HG03565 (cell line): ENCODE data around the gene SPPL2B.
"Not testable (repeated sequence)": the region's sequence is repeated elsewhere in the genome, so short reads cannot be mapped to it uniquely, and the experiment has no call there.

Experiments
- ATAC-seq: cut with Tn5 transposase; IDR thresholded peaks from one replicate; pipeline ENCODE4 v1.9.1; 2021; ENCODE audit warnings: mild to moderate bottlenecking, moderate library complexity; ENCODE audit not compliant: unreplicated experiment

SPPL2B gene

GRCh38 chr19:2374808-2375207 lies 46.3 kb downstream of the SPPL2B start:
- ATAC-seq, result no peak

DNA sequence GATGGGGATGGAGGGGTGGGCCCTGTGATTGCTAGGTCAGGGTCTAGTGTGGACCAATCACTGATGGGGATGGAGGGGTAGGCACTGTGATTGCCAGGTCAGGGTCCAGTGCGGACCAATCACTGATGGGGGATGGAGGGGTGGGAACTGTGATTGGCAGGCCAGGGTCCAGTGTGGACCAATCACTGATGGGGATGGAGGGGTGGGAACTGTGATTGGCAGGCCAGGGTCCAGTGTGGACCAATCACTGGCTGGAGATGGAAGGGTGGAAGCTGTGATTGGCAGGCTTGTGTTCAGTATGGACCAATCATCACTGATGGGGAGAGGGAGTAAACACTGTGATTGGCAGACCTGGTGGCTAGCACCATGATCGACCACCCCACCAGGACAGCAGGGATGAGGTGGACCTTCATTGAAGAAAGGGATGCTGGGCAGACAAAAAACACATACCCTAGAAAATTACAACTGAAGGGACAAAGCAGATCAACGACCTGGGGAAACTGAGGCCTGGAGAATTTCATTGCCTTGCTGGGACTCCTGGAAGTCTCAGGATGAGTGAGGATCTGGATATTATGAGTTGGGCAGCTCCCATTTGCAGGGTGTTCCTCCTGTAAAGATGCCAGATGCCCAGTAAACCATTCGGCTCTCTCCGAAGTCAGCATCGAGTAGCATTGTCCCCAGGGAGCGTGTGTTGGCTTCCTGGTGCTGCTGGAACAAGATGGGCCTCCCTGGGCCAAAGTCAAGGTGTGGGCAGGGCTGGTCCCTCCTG lies 47.1 kb downstream of the SPPL2B start:
- ATAC-seq, result no peak

DNA sequence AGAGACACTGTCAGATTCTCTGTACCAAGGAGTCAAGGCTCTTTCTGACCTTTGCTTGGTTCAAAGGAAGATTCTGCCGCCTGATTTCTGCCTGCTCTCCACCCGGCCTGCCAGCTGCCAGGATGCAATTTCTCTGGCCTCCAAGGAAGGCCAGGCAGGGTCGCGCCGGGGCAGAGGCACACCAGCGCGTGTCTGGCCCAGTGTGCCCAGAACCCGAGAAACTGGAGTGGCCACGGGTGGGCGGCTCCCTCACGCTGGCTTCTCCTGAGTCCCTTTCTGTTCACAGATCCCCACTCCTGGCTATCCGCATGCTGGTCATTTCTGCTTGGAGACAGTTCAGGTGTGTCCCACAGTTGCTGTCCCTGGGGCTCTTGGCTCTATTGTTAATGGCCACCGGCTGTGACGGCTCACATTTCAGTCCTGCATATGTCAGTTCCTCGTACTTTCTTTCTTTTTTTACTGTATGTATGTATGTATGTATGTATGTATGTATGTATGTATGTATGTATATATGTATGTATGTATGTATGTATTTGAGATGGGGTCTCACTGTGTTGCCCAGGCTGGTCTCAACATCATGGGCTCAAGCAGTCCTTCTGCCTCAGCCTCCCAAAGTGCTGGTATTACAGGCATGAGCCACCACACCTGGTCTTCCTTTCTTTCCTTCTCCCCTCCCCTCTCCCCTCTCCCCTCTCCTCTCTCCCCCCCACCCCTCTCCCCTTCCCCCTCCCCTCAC lies 48.5 kb downstream of the SPPL2B start:
- ATAC-seq, result no peak

DNA sequence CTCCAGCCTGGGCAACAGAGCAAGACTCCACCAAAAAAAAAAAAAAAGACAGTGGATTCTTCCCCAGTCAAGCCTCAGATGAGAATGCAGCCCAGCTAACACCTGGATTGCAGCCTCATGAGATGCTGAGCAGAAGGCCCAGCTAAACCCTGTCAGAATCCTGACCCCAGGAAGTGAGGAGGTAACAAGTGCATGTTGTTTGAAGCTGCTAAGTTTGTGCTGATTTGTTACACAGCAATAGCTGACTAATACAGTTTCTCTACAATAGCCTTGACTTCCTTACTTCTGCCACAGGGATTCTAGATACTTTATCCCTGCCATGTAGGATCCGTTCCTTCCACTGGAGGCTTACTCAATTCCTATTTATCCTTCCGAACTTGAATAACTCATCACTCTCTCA lies 52.1 kb downstream of the SPPL2B start:
- ATAC-seq, result no peak

DNA sequence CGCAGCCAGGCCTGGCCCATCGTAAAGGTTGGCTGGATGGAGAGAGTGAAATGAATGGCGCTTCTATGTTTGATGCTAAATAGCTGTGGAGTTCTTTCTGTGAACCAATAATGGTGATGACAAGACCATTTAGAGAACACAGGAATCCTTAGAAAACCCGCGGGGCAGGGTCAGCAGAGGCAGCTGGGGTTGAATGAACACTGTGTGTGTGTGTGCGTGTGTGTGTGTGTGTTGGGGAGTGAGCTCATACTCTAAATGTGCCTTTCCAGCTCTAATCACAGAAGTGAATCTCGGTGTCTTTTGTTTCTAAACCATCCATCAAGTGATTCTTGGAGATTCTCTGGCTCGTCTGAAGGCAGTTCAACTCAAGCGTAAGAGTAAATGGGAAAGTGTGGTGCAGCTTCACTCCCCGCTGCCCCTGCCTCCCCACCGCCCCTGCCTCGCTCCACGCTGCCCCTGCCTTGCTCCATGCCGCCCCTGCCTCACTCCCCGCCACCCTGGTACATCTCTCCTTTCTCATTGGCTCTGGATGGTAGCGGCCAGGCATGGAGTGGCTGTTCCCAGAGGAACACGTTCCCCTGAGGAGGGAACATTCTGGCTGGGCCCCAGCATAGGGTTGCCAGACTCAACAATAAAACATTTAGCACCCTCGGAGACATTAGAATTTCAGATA lies 52.8 kb downstream of the SPPL2B start:
- ATAC-seq, result no peak

DNA sequence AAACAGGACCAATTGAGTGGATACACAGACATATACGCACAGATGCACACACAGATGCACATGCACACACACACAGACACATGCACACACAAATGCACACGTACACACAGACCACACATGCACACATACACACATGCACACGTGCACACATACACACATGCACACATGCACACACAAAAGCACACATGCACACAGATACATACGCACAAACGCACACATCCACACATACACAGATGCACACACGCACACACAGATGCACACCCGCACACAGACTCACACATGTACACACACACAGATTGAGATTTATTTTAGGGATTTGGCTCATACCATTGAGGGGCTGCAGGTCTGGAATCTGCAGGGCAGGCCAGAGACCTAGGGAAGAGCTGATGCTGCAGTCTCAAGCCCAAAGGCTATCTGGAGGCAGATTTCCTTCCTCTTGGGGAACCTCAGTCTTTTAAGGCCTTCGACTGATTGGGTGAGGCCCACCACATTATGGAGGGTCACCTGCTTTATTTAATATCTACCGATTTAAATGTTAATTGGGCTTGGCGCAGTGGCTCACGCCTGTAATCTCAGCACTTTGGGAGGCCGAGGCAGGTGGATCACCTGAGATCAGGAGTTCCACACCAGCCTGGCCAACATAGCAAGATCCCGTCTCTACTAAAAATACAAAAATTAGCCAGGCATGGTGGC lies 54.2 kb downstream of the SPPL2B start:
- no peak for ATAC-seq

- ATAC-seq, result no peak
Observed at GRCh38 chr19:2385053-2385721, 56.7 kb downstream of the SPPL2B start.

- no peak for ATAC-seq
Observed at GRCh38 chr19:2387367-2388288, 59.1 kb downstream of the SPPL2B start.

DNA sequence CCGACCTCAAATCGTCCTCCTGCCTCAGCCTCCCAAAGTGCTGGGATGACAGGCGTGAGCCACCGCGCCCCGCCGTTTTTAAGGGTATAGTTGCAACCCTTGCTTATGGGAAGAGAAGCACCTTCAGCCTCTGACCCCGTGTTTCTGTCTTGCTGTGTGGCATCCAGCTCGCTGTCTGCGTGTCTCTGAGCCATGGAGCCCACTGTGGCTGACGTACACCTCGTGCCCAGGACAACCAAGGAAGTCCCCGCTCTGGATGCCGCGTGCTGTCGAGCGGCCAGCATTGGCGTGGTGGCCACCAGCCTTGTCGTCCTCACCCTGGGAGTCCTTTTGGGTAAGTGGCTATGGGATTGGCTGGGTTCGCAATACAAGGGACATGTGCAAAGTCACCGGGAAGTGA lies 61.1 kb downstream of the SPPL2B start:
- no peak for ATAC-seq

GRCh38 chr19:2391118-2391725 lies 62.7 kb downstream of the SPPL2B start:
- ATAC-seq, result peak; percentile 47

GRCh38 chr19:2392366-2392765 lies 63.9 kb downstream of the SPPL2B start:
- ATAC-seq, result no peak

DNA sequence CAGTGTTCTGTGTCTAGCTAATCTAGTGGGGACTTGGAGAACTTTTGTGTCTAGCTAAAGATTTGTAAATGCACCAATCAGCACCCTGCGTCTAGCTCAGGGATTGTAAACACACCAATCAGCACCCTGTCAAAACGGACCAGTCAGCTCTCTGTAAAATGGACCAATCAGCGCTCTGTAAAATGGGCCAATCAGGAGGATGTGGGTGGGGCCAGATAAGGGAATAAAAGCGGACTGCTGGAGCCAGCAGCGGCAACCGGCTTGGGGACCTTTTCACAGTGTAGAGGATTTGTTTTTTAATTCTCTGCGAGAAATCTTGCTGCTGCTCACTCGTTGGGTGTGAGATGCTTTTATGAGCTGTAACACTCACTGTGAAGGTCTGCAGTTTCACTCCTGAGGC lies 64.4 kb downstream of the SPPL2B start:
- ATAC-seq, result not testable (repeated sequence)

- no peak for ATAC-seq
Observed at GRCh38 chr19:2394054-2394441, 65.6 kb downstream of the SPPL2B start.

- peak; percentile 42 for ATAC-seq
Observed at GRCh38 chr19:2394442-2395292, 66.2 kb downstream of the SPPL2B start.

DNA sequence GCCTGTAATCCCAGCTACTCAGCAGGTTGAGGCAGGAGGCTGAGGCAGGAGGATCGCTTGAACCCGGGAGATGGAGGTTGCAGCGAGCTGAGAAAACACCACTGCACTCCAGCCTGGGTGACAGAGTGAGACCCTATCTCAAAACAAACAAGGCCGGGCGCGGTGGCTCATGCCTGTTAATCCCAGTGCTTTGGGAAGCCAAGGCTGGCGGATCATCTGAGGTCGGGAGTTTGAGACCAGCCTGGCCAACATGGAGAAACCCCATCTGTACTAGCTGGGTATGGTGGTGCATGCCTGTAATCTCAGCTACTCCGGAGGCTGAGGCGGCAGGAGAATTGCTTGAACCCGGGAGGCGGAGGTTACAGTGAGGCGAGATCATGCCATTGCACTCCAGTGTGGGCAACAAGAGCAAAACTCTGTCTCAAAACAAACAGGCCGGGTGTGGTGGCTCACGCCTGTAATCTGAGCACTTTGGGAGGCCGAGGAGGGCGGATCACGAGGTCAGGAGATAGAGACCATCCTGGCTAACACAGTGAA lies 66.9 kb downstream of the SPPL2B start:
- ATAC-seq, result not testable (repeated sequence)

- ATAC-seq, result not testable (repeated sequence)
Observed at GRCh38 chr19:2397173-2397572, 68.7 kb downstream of the SPPL2B start.

DNA sequence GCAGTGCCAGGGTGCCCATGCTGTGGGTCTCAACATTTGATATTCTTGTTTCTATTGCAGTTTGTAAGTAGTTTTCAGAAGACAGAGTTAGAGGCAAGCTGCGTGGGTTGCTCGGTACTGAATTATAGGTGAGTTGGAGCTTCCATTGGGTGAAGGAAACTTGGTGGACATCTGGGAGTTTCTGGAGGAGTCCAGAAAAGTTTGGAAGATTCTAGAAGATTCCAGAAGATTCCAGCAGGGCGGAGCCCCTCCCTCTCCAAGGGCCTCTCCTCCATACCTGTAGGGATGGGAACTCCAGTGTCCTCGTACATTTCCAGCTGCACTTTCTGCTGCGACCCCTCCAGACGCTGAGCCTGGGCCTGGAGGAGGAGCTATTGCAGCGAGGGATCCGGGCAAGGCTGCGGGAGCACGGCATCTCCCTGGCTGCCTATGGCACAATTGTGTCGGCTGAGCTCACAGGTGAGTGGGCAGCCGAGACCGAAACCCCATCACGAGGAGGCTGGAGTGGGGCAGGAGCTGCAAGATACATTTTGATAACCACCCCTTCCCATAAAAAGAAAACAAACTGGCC lies 70.3 kb downstream of the SPPL2B start:
- ATAC-seq, result no peak

DNA sequence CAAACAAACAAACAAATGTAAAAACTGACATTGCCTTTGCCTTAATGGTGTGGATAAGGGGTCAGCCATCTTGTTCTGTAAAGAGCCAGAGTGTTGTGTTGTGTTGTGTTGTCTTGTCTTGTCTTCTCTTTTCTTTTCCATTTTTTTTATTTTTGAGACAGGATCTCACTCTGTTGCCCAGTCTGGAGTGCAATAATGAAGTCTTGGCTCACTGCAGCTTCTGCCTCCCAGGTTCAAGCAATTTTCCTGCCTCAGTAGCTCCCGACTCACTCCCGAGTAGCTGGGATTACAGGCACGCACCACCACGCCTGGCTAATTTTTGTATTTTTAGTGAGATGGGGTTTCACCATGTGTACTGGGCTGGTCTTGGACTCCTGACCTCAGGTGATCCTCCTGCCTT lies 71.1 kb downstream of the SPPL2B start:
- ATAC-seq, result no peak
